H1 (cell line): ENCODE data around the gene THG1L. TPM values are rescaled to one million over a fixed set of nuclear protein-coding genes. Genes with fewer than 3 reads are reported as not detected.

ENCODE experiments used
- CTCF ChIA-PET: fragments of 300-600 bp; sonication (Branson Sonifier 250); formaldehyde crosslinking; loops from one replicate; lab custom pipeline; 2021; ENCODE audit not compliant: partially characterized antibody; lab: Charles Lee
- POLR2A ChIA-PET: fragments of 300-600 bp; sonication (Branson Sonifier 250); formaldehyde crosslinking; loops from one replicate; lab custom pipeline; 2021; ENCODE audit warnings: inconsistent platforms; ENCODE audit not compliant: partially characterized antibody; lab: Charles Lee
- DNase-seq, 2 experiments: peaks; one replicate each; pipeline versions ENCODE4 v3.0.0 to v3.0.0-alpha.2; 2010 to 2022; ENCODE audit warnings: low spot score in 2 of 2, low read depth in 1 of 2, mixed read lengths in 1 of 2
- FAIRE-seq: peaks from 2 replicates; lab custom pipeline; 2011; peaks lifted over from hg19 to GRCh38; lab: Jason Lieb, UNC
- H2AFZ ChIP-seq: 2 replicates; pipeline ENCODE4 v1.8.1; 2012; ENCODE audit warnings: low read length, inconsistent platforms
- H2AK5ac ChIP-seq: 2 replicates; pipeline ENCODE4 v1.6.1; 2013; ENCODE audit warnings: low read depth, low read length
- H2BK120ac ChIP-seq: replicated peaks from 2 replicates; pipeline ENCODE3; 2013; ENCODE audit warnings: low read depth, low read length, inconsistent platforms
- H2BK12ac ChIP-seq: 2 replicates; pipeline ENCODE4 v1.6.1; 2013; ENCODE audit warnings: low read depth, low read length
- H2BK15ac ChIP-seq: 2 replicates; pipeline ENCODE4 v1.6.1; 2013; ENCODE audit warnings: low read length
- H2BK20ac ChIP-seq: 2 replicates; pipeline ENCODE4 v1.6.1; 2013; ENCODE audit warnings: low read length
- H2BK5ac ChIP-seq: 2 replicates; pipeline ENCODE4 v1.6.1; 2013; ENCODE audit warnings: low read depth, low read length
- H3K14ac ChIP-seq: 2 replicates; pipeline ENCODE4 v1.6.1; 2013; ENCODE audit warnings: inconsistent platforms; ENCODE audit not compliant: insufficient read length
- H3K18ac ChIP-seq: 2 replicates; pipeline ENCODE4 v1.6.1; 2013; ENCODE audit warnings: low read length; ENCODE audit errors: extremely low read depth
- H3K23ac ChIP-seq: 2 replicates; pipeline ENCODE4 v1.6.1; 2013; ENCODE audit warnings: inconsistent platforms; ENCODE audit not compliant: insufficient read length
- H3K23me2 ChIP-seq: 2 replicates; pipeline ENCODE4 v1.6.1; 2013; ENCODE audit warnings: low read depth, low read length
- H3K27ac ChIP-seq: 2 replicates; pipeline ENCODE4 v1.6.1; 2011; ENCODE audit warnings: low read depth, low read length, inconsistent platforms
- H3K27me3 ChIP-seq, 4 experiments: replicated peaks in 1 of 4; 1 replicate in 1 of 4; 2 replicates in 3 of 4; pipeline versions ENCODE4 v1.6.1 to v1.8.1; 2011 to 2013; ENCODE audit warnings: low read length in 3 of 4, mild to moderate bottlenecking in 3 of 4, inconsistent platforms in 2 of 4, mixed read lengths in 2 of 4, moderate library complexity in 1 of 4; ENCODE audit not compliant: control insufficient read depth in 3 of 4, insufficient read depth in 3 of 4; ENCODE audit errors: extremely low read depth in 1 of 4
- H3K36me3 ChIP-seq, 4 experiments: 2 replicates each; pipeline versions ENCODE4 v1.6.1 to v1.8.1; 2011 to 2013; ENCODE audit warnings: mild to moderate bottlenecking in 4 of 4, low read length in 3 of 4, moderate library complexity in 2 of 4, control low read depth in 1 of 4, inconsistent platforms in 1 of 4; ENCODE audit not compliant: insufficient read depth in 4 of 4, control insufficient read depth in 2 of 4
- H3K4ac ChIP-seq: replicated peaks from 2 replicates; pipeline ENCODE3; 2013; ENCODE audit warnings: low read length, low read depth, mixed read lengths, inconsistent platforms; ENCODE audit not compliant: insufficient read length
- H3K4me1 ChIP-seq, 4 experiments: replicated peaks in 1 of 4; 1 replicate in 1 of 4; 2 replicates in 3 of 4; pipeline versions ENCODE4 v1.6.1 to v1.8.1; 2011 to 2013; ENCODE audit warnings: low read length in 3 of 4, inconsistent platforms in 2 of 4, mixed read lengths in 1 of 4; ENCODE audit not compliant: insufficient read depth in 4 of 4, control insufficient read depth in 3 of 4
- H3K4me2 ChIP-seq, 2 experiments: 2 replicates each; pipeline versions ENCODE4 v1.6.1 to v1.8.1; 2011 to 2013; ENCODE audit warnings: low read depth in 2 of 2, low read length in 2 of 2, control low read depth in 1 of 2, inconsistent platforms in 1 of 2, mild to moderate bottlenecking in 1 of 2; ENCODE audit not compliant: insufficient read depth in 1 of 2
- H3K4me3 ChIP-seq, 4 experiments: fragments of 200-600, 300-600 bp in 1 of 4; sonication (generic), shearing (Covaris generic), sonication (Bioruptor Twin) in 1 of 4; 2 replicates each; pipeline versions ENCODE4 v1.5.1 to v1.8.1; 2011 to 2016; ENCODE audit warnings: low read length in 4 of 4, low read depth in 3 of 4, control low read depth in 2 of 4, inconsistent platforms in 2 of 4, mild to moderate bottlenecking in 2 of 4, mixed read lengths in 1 of 4, moderate library complexity in 1 of 4; ENCODE audit not compliant: insufficient read depth in 2 of 4; ENCODE audit errors: extremely low read depth in 1 of 4
- H3K56ac ChIP-seq: replicated peaks from 2 replicates; pipeline ENCODE3; 2013; ENCODE audit warnings: low read depth, mild to moderate bottlenecking, mixed read lengths, low read length, inconsistent platforms; ENCODE audit not compliant: insufficient read length
- H3K79me1 ChIP-seq: 2 replicates; pipeline ENCODE4 v1.6.1; 2013; ENCODE audit warnings: low read depth, low read length, control low read depth
- H3K79me2 ChIP-seq, 2 experiments: 2 replicates each; pipeline versions ENCODE4 v1.6.1 to v1.8.1; 2012 to 2013; ENCODE audit warnings: low read length in 2 of 2, mild to moderate bottlenecking in 2 of 2, inconsistent platforms in 1 of 2; ENCODE audit not compliant: insufficient read depth in 2 of 2, control insufficient read depth in 1 of 2
- H3K9ac ChIP-seq, 4 experiments: replicated peaks in 1 of 4; 1 replicate in 1 of 4; 2 replicates in 3 of 4; pipeline versions ENCODE4 v1.6.1 to v1.8.1; 2011 to 2013; ENCODE audit warnings: low read depth in 3 of 4, low read length in 3 of 4, control low read depth in 2 of 4, mild to moderate bottlenecking in 2 of 4, moderate library complexity in 2 of 4, inconsistent platforms in 1 of 4; ENCODE audit errors: extremely low read depth in 1 of 4
- H3K9me3 ChIP-seq, 2 experiments: 2 replicates each; pipeline versions ENCODE4 v1.6.1 to v1.8.1; 2012 to 2013; ENCODE audit warnings: mild to moderate bottlenecking in 2 of 2, moderate library complexity in 2 of 2, control low read depth in 1 of 2, inconsistent platforms in 1 of 2, low read depth in 1 of 2, low read length in 1 of 2, mixed read lengths in 1 of 2; ENCODE audit not compliant: insufficient read depth in 2 of 2
- H4K20me1 ChIP-seq, 2 experiments: replicated peaks in 1 of 2; 2 replicates each; pipeline versions ENCODE3 to v1.8.1; 2011 to 2013; ENCODE audit warnings: inconsistent platforms in 2 of 2, low read length in 2 of 2, mild to moderate bottlenecking in 1 of 2; ENCODE audit not compliant: insufficient read depth in 2 of 2, control insufficient read depth in 1 of 2
- H4K5ac ChIP-seq: 2 replicates; pipeline ENCODE4 v1.6.1; 2013; ENCODE audit warnings: low read length, low read depth, mixed read lengths, inconsistent platforms; ENCODE audit not compliant: insufficient read length
- H4K8ac ChIP-seq: 2 replicates; pipeline ENCODE4 v1.8.0; 2013; ENCODE audit warnings: mild to moderate bottlenecking, moderate library complexity, low read length, inconsistent platforms; ENCODE audit not compliant: insufficient read depth; ENCODE audit errors: extremely low read depth
- H4K91ac ChIP-seq: replicated peaks from 2 replicates; pipeline ENCODE3; 2013; ENCODE audit warnings: low read length, mixed read lengths, inconsistent platforms; ENCODE audit not compliant: insufficient read length
- BCL11A ChIP-seq, 2 experiments: IDR thresholded peaks; one replicate each; pipeline ENCODE4 v1.6.1; 2011; ENCODE audit warnings: low read depth in 2 of 2, low read length in 2 of 2, mild to moderate bottlenecking in 2 of 2
- CBX8 ChIP-seq: fragments of 300-800, 300-1000 bp; sonication (generic); IDR thresholded peaks from 2 replicates; pipeline ENCODE4 v1.7.1; 2016; ENCODE audit warnings: low read depth, low read length, borderline replicate concordance
- CTBP2 ChIP-seq: IDR thresholded peaks from 2 replicates; pipeline ENCODE4 v1.7.0; 2011; ENCODE audit warnings: borderline replicate concordance, mild to moderate bottlenecking, moderate library complexity, mixed read lengths, low read length; ENCODE audit not compliant: insufficient read depth, insufficient read length
- GABPA ChIP-seq: IDR thresholded peaks from 2 replicates; pipeline ENCODE4 v1.6.1; 2011; ENCODE audit warnings: mild to moderate bottlenecking, low read length, moderate library complexity, borderline replicate concordance; ENCODE audit not compliant: insufficient read depth
- KDM5A ChIP-seq: fragments of 200-600 bp; IDR thresholded peaks from 2 replicates; pipeline ENCODE4 v1.7.1; 2012; ENCODE audit warnings: mild to moderate bottlenecking, low read length, inconsistent platforms, mixed read lengths
- SIRT6 ChIP-seq: IDR thresholded peaks from one replicate; pipeline ENCODE4 v1.7.1; 2012; ENCODE audit warnings: low read length, inconsistent platforms
- SP1 ChIP-seq: IDR thresholded peaks from 2 replicates; pipeline ENCODE4 v1.6.1; 2011; ENCODE audit warnings: low read depth, low read length
- SP4 ChIP-seq: IDR thresholded peaks from 2 replicates; pipeline ENCODE4 v1.6.1; 2012; ENCODE audit warnings: low read length, inconsistent platforms
- WGBS, 2 experiments: shearing (Covaris generic) in 1 of 2; methylation state at CpG; one replicate each; pipeline versions ENCODE4 v1.1.6 to v1.1.7; 2013 to 2015; ENCODE audit warnings: low lambda C conversion rate in 2 of 2, mixed read lengths in 2 of 2, inconsistent platforms in 1 of 2, low coverage in 1 of 2, missing lambda C conversion rate in 1 of 2; ENCODE audit not compliant: insufficient replicate concordance in 2 of 2, insufficient coverage in 1 of 2, insufficient read length in 1 of 2; ENCODE audit errors: extremely low coverage in 1 of 2, missing lambda C conversion rate in 1 of 2; 5-methylcytosine and 5-hydroxymethylcytosine counted together
- polyA plus RNA-seq, 7 experiments: library from polyadenylated mRNA; depleted of rRNA in 3 of 7; stranded (reverse) in 5 of 7; unstranded in 2 of 7; fragments of >200 nt in 5 of 7; fragments of 200-250 nt in 2 of 7; gene quantifications; 1 replicate in 5 of 7; 2 replicates in 1 of 7; 4 replicates in 1 of 7; pipeline versions ENCODE4 v1.2.1 to v1.2.3, GENCODE V29; 2011 to 2013; ENCODE audit warnings: missing spikeins in 2 of 7, mixed read lengths in 2 of 7
- total RNA-seq: library from RNA; stranded (reverse); fragmentation: NEBNext Ultra II Directional; extraction: Animal tissue kit (Norgen Biotek cat#: 25700); gene quantifications from 2 replicates; pipeline ENCODE4 v1.2.1, GENCODE V29; 2021

THG1L gene
- total and polyA plus RNA-seq, 2 of the 8 experiments (the other 6 are each of a cell fraction or from before 2014, with no cell fraction given) = 8.1 to 12.4 TPM

DNA sequence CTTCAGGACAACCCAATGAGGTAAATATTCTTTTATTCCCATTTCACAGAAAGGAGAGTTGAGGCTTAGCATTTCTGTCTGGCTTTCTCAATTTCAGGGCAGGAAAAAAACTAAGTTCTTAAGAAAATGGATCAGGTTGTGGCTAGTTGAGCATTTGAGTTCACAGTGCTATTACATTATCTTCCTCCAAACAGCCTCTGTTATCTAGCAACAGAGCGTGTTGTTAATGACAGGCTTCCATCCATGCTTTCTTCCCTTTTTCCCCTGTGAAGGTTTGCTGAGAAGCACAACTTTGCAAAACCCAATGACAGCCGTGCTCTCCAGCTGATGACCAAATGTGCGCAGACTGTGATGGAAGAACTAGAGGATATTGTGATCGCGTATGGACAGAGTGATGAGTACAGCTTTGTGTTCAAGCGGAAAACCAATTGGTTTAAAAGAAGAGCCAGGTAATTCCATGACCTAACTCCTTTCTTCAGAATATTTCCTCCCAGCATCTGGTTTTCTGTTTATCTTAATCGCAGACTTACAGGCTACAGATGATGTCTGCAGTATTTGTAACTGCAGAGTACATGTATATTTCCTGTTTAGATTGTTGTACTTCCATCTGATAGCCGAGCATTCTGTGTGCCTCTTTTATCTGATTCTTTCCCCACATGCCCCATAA, 1.5 kb downstream of the THG1L start:
- H2BK120ac ChIP-seq = no peak overlapping the region
- no peak overlapping the region for H3K4ac ChIP-seq
- H3K4me3 ChIP-seq = no peak overlapping the region
- no peak overlapping the region for H3K27ac ChIP-seq
- H3K23ac ChIP-seq = no peak overlapping the region
- H2AK5ac ChIP-seq = no peak overlapping the region
- H3K23me2 ChIP-seq = peaks cover 4% of the 10 kb centered on the region; the same call in 1 of the 2 replicates
- H4K91ac ChIP-seq = no peak overlapping the region
- no peaks in the 10 kb centered on the region; a peak in 1 of 4 replicates for H3K79me2 ChIP-seq
- no peaks in the 10 kb centered on the region for H3K27me3 ChIP-seq
- ChIA-PET CTCF (interaction anchor here (1.8 kb wide), 1 partner anchor 11 kb away, joined by 9 read pairs; the partner anchor contains the start of gene LSM11), POLR2A (no interaction called here)
- DNase-seq = no peak
- no peak for FAIRE-seq
- no peak overlapping the region for H2AFZ ChIP-seq
- no peak overlapping the region for H3K14ac ChIP-seq
- no peak overlapping the region for H4K8ac ChIP-seq
- no peak overlapping the region for H2BK12ac ChIP-seq
- no peaks in the 10 kb centered on the region for H3K4me1 ChIP-seq
- H4K5ac ChIP-seq = no peak overlapping the region
- no peak overlapping the region; a peak in 1 of 4 replicates for H3K4me2 ChIP-seq
- no peak overlapping the region for H3K56ac ChIP-seq
- no peaks in the 10 kb centered on the region for H3K9me3 ChIP-seq
- no peaks in the 10 kb centered on the region for H4K20me1 ChIP-seq
- H3K9ac ChIP-seq = no peak overlapping the region
- WGBS, 2 experiments = 92% methylated on average over 8 of the region's 8 CpGs; no CpG with 5 or more reads in 1 of the 2 experiments
- H3K79me1 ChIP-seq = no peaks in the 10 kb centered on the region
- H3K18ac ChIP-seq = no peak overlapping the region
- H2BK20ac ChIP-seq = no peak overlapping the region
- H2BK5ac ChIP-seq = no peak overlapping the region
- H2BK15ac ChIP-seq = no peak overlapping the region
- peaks cover 0 to 38% (median 9%) of the 10 kb centered on the region in 4 experiments; a peak in 5 of 8 replicates for H3K36me3 ChIP-seq
- TF ChIP-seq CBX8 = no peak
- no peak for TF ChIP-seq SP4
- no peak for TF ChIP-seq GABPA
- TF ChIP-seq SP1 = no peak
- TF ChIP-seq SIRT6 = no peak
- TF ChIP-seq BCL11A (IDR thresholded peaks at IDR 0.05; ENCODE audit: low read depth in 2 of 2, low read length in 2 of 2) = no peak
- TF ChIP-seq KDM5A = no peak
- no peak for TF ChIP-seq CTBP2
